Muscle layer of colon (tissue), 2 donors: ENCODE data around the gene C10orf71.

Experiments used
- H3K27ac ChIP-seq: one replicate; pipeline ENCODE4 v1.7.0; 2013; ENCODE audit warnings: low read depth, mild to moderate bottlenecking, low read length, moderate library complexity
- H3K27me3 ChIP-seq, 2 donors: one replicate each; pipeline ENCODE4 v1.7.0; 2013; ENCODE audit warnings: low read length in 2 of 2, mild to moderate bottlenecking in 2 of 2; ENCODE audit not compliant: insufficient read depth in 2 of 2, control insufficient read depth in 1 of 2
- H3K36me3 ChIP-seq: one replicate; pipeline ENCODE4 v1.7.0; 2013; ENCODE audit warnings: mild to moderate bottlenecking, low read length; ENCODE audit not compliant: insufficient read depth
- H3K4me1 ChIP-seq: one replicate; pipeline ENCODE4 v1.7.0; 2013; ENCODE audit warnings: mild to moderate bottlenecking, low read length; ENCODE audit not compliant: insufficient read depth
- H3K4me3 ChIP-seq, 2 donors: one replicate each; pipeline ENCODE4 v1.7.0; 2013; ENCODE audit warnings: low read length in 2 of 2, low read depth in 1 of 2, mild to moderate bottlenecking in 1 of 2, moderate library complexity in 1 of 2
- H3K9ac ChIP-seq: one replicate; pipeline ENCODE4 v1.7.0; 2013; ENCODE audit warnings: low read length
- H3K9me3 ChIP-seq: one replicate; pipeline ENCODE4 v1.7.0; 2013; ENCODE audit warnings: mild to moderate bottlenecking, low read length
- donor health status: abdominal sarcoma.
- donor health status: Adenocarcinoma of cecum.

The C10orf71 gene

DNA sequence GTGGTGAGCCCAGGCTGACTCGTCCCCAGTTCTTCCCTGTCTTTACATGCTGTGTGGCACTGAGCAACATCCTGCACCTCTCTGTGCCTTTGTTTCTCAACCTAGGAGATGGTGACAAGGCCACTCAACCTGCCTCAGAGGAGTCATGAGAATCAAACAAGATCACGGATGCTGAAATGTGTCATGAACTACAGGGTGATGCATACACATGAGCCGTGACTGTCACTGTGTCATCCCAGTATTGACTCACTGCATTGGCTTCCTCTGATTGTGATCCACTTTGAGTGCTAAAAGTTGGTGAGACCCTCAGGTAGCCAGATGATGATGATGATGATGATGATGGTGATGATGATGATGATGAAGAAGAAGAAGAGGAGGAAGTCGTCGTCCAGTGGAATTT is 11.5 kb downstream of the C10orf71 start:
- Histone ChIP-seq H3K27me3 (no peaks in the 10 kb centered on the region), H3K36me3 (no peaks in the 10 kb centered on the region), H3K9me3 (no peaks in the 10 kb centered on the region), H3K4me3 (no peak overlapping the region), H3K4me1 (no peaks in the 10 kb centered on the region), H3K27ac (no peak overlapping the region), H3K9ac (no peak overlapping the region)

DNA sequence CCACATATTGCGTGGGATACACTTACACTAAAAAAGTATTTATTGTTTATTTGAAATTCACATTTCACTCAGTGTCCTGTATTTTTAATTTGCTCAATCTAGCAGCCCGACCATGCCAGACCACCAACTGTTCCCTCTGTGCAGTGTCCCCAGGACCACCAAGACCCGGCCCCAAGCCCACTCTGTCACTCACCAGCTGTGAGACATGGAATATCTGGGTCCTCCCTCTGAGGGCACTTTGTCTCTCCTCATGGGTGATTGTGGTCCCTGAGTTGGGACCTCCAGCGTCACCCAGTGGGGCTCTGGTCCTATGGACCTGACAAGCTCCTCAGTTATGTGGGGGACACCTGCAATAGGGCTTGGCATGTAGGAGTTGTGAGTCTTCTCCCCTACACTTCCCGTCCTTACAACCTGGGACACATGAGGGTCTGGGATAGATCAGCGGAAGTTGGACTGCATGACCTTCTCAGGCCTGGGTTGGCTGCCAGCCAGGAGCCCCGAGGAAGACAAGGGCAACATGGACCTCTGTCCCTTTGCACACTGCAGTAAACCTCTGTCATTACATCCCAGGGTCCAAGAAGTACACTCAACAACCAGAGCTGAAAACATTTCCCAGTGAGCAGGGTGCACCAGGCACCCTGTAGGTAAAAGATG is 12.1 kb downstream of the C10orf71 start:
- Histone ChIP-seq H3K27ac (no peak overlapping the region), H3K36me3 (no peaks in the 10 kb centered on the region), H3K4me3 (no peak overlapping the region), H3K9me3 (no peaks in the 10 kb centered on the region), H3K27me3 (no peaks in the 10 kb centered on the region), H3K9ac (no peak overlapping the region), H3K4me1 (no peaks in the 10 kb centered on the region)

DNA sequence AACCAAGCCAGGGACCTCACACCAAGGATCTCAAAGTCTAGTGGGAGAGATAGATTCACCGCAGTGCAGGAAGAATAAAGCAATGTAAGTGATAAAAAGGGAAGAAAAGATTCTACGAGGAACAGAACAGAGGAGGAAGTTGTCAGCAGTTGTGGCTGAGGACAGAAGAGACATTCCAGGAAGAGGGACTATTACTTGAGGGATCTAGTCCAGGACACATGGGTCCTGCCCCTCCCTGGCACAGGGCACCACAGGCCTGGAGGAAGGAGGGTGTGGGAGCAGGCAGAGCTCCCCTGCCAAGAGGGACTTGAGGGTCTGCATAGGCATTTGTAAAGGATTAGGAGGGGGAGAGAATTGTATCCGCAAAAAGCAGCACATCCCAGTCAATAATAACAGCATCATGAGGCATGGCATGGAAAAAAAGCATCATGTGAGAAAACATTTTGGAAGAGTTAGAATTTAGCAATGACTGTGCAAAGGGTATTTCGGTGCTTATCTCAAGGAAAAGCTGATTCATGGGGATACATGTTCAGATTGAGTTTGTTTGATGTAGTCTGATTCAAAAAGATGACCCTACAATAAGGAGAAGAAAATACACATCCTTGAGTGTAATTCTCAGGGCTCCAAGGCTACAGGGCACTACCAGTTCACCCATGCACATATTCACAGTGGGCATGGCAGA is 12.7 kb downstream of the C10orf71 start:
- Histone ChIP-seq H3K36me3 (no peaks in the 10 kb centered on the region), H3K27ac (no peak overlapping the region)

DNA sequence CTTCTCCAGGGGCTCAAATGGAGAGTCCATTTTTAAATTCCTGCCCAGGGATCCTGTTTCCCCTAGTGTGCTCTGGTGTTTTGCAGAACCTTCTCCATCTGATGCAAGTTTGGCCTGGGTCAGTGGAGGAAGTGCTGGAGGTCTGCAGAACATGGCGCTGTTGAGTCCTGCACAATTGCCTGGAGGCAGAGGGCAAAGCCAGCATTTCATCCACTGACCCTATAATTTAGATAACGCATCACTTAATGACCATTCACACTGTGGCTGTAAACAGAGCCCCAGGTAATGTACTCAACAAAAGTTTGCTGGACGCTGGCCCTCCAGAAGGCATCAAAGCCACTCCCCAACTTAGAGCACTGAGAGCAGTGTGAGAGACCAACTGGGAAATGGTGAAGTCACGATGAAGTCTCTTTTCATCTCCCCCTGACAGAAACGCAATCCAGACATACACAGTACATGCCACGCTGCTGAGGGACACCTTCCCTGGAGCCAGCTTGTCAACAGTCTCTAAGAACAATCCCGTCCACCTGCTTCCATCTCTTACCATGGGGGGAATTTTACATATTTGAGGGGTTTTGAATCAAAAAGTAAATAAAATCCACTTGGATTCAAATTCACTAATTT is 13.4 kb downstream of the C10orf71 start:
- no peaks in the 10 kb centered on the region for H3K27me3 ChIP-seq
- H3K36me3 ChIP-seq, result no peaks in the 10 kb centered on the region
- no peak overlapping the region for H3K27ac ChIP-seq
- no peak overlapping the region for H3K4me3 ChIP-seq
- no peaks in the 10 kb centered on the region for H3K9me3 ChIP-seq
- no peak overlapping the region for H3K9ac ChIP-seq
- H3K4me1 ChIP-seq, result no peaks in the 10 kb centered on the region

More for the DNA sequence above, 12.7 kb downstream of the C10orf71 start:
- Histone ChIP-seq H3K27me3 (no peaks in the 10 kb centered on the region), H3K9ac (no peak overlapping the region), H3K9me3 (no peaks in the 10 kb centered on the region), H3K4me1 (no peaks in the 10 kb centered on the region), H3K4me3 (no peak overlapping the region)

DNA sequence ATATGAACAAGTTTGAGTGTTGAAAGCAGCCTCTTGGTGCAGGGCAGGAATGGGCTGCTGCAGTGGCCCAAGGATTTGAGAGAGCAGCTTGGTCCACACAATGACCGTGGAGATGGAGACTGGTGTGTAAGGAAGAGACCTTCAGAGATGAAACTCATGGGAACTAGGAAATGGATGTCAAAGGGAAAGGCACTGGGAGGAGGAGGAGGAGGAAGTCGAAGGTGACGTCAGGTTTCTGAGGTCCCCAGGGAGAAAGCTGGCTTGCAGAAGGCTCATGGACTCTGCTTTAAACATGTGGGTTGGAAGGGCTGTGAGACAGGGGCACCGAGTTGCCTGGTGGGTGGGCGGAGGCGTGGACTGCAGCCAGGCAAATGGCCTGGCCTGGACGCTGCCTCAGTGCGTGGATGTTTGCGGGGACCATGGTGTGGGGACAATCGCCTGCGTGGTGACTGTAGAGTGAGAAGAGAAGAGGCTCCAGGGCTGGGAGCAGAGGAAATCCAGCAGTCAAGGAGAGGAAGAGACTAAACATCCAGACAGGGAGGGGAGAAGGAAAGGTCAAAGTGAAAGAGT is 14.6 kb downstream of the C10orf71 start:
- H3K9me3 ChIP-seq, result no peaks in the 10 kb centered on the region
- no peak overlapping the region for H3K9ac ChIP-seq
- H3K4me3 ChIP-seq, result no peak overlapping the region
- no peak overlapping the region for H3K27ac ChIP-seq
- no peaks in the 10 kb centered on the region for H3K36me3 ChIP-seq
- H3K27me3 ChIP-seq, result no peaks in the 10 kb centered on the region
- no peaks in the 10 kb centered on the region for H3K4me1 ChIP-seq

DNA sequence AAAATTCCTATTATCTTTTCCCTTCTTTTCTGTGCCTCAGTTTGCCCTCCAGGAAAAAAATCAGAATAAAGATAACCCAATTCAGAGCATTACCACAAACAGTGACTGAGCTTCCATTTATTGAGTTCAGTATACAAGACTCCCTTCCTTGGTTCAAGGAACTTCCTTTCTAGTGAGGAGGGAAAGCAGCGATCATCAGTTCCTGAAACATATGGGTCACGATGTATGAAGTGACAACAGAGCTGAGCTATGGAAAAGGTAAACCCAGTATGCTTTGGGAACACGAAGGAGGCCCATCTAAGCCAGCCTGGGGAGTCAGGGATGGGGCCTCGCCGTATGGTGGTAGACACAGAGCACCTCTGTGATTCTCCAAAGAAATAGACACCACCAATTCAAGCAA is 15.8 kb downstream of the C10orf71 start:
- H3K36me3 ChIP-seq, result no peaks in the 10 kb centered on the region
- no peak overlapping the region for H3K27ac ChIP-seq
- H3K9ac ChIP-seq, result no peak overlapping the region
- H3K4me3 ChIP-seq, result no peak overlapping the region
- no peaks in the 10 kb centered on the region for H3K9me3 ChIP-seq
- H3K4me1 ChIP-seq, result no peaks in the 10 kb centered on the region
- no peaks in the 10 kb centered on the region for H3K27me3 ChIP-seq

DNA sequence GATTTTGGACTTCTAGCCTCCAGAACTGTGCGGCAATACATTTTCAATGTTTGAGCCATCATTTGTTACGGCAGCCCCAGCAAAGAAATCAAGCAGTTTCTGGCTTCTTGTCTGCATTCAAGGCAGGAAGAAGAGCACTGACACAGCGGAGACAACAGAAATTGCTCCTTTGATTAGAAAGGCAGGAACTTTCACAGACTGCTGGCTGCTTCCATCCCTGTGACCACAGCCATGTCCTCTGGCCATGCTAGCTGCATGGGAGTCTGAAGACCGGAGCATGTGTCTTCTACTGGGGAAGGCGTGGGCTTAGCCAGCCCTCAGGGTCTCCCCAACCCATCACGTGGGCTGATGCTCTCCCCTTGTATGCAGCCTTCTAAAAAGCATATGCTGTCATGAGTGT is 19.1 kb downstream of the C10orf71 start:
- Histone ChIP-seq H3K4me3 (no peak overlapping the region), H3K36me3 (no peaks in the 10 kb centered on the region), H3K27me3 (no peaks in the 10 kb centered on the region), H3K27ac (no peak overlapping the region), H3K9me3 (no peaks in the 10 kb centered on the region), H3K4me1 (no peaks in the 10 kb centered on the region), H3K9ac (no peak overlapping the region)

DNA sequence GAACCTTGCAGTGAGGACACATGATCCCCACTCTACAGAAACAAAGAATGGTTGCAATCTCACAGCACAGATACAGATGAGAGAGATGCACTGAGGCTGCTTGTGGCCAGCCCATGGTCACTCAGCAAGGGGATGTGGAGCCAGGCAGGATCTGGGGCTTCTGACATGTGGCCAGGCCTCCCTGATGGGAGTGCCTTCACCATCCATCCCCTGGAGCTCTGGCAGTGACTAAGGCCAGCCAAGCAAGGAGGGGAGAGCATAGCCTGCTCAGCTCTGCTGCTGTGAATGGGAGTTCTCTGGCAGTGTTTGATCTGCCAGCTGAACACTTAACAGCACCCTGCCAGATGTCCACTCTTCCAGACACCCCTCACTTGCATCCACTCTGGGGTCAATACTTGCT is 19.8 kb downstream of the C10orf71 start:
- H3K4me3 ChIP-seq, result no peak overlapping the region
- no peaks in the 10 kb centered on the region for H3K36me3 ChIP-seq
- H3K9ac ChIP-seq, result no peak overlapping the region

DNA sequence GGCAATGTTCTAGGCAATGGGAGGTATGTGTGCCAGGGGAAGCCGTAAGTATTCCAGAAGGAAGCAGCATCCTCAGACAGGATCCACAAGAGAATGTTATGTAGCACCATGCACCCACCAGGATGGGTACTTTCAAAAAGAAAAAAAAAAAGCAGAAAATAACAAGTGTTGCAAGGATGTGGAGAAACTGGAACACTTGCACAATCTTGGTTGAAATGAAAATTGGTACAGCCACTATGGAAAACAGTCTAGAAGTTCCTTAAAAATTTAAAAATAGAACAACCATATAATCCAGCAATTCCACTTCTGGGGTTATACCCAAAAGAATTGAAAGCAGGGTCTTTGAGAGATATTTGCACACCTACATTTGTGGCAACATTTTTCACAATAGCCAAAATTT is 20.2 kb downstream of the C10orf71 start:
- no peak overlapping the region for H3K27ac ChIP-seq
- no peak overlapping the region for H3K4me3 ChIP-seq
- H3K36me3 ChIP-seq, result no peaks in the 10 kb centered on the region
- H3K4me1 ChIP-seq, result no peaks in the 10 kb centered on the region
- no peaks in the 10 kb centered on the region for H3K27me3 ChIP-seq
- no peaks in the 10 kb centered on the region for H3K9me3 ChIP-seq
- no peak overlapping the region for H3K9ac ChIP-seq

More for the DNA sequence above, 19.8 kb downstream of the C10orf71 start:
- Histone ChIP-seq H3K4me1 (no peaks in the 10 kb centered on the region), H3K27me3 (no peaks in the 10 kb centered on the region), H3K9me3 (no peaks in the 10 kb centered on the region), H3K27ac (no peak overlapping the region)

DNA sequence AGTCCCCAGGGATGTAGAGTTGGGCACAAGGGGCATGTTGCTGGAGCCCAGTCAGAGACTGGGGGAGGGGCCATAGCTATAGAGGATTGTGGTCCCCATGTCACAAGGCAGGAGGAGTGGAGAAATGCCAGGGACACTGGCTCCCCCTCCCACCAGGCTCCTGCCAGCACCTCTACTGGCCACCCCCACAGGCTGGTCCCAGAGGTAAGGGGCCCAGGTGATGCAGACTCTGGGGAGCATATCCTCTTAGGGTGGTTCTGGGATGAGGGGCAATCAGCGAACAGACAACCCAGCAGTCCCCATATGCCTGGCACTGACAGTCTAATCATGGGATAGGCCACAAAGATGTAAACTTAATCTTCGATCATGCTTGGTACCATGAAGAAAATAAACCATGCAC is 21.2 kb downstream of the C10orf71 start:
- Histone ChIP-seq H3K4me1 (no peaks in the 10 kb centered on the region), H3K9me3 (no peaks in the 10 kb centered on the region), H3K4me3 (no peak overlapping the region), H3K36me3 (no peaks in the 10 kb centered on the region), H3K27me3 (no peaks in the 10 kb centered on the region), H3K27ac (no peak overlapping the region), H3K9ac (no peak overlapping the region)

DNA sequence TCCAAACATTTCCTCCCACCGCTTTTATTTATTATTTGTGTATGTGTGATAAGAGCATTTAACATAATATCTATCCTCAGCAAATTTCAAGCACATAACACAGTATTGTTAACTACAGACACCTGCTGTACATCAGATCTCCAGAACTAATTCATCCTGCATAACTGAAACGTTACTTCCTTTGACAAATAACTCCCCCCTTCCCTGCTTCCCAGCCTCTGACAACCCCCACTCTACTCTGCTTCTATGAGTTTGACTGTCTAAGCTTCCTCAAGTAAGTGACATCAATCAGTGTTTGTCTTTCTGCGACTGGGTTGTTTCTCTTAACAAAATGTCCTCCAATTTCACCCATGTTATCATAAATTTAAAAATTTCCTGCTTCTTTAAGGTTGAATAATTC is 22.1 kb downstream of the C10orf71 start:
- no peak overlapping the region for H3K9ac ChIP-seq
- H3K36me3 ChIP-seq, result no peaks in the 10 kb centered on the region
- no peaks in the 10 kb centered on the region for H3K27me3 ChIP-seq
- H3K4me3 ChIP-seq, result no peak overlapping the region
- no peak overlapping the region for H3K27ac ChIP-seq
- H3K9me3 ChIP-seq, result no peaks in the 10 kb centered on the region
- H3K4me1 ChIP-seq, result no peaks in the 10 kb centered on the region
